Activated T-cell treated with anti-CD3 and anti-CD28 coated beads, Interleukin-2, amount 50 U/mL, for 1 hour (primary cell): ENCODE measurements around the gene CCDC66.
A peak's percentile ranks its signal among the peaks of the same experiment; 100 is the strongest.
"Not testable (repeated sequence)": the region's sequence is repeated elsewhere in the genome, so short reads cannot be mapped to it uniquely, and the experiment has no call there.

Experiments used
- DNase-seq: peaks from one replicate; pipeline ENCODE4 v3.0.0-alpha.2; 2020

CCDC66 gene

GRCh38 chr3:56556908-56557830 is at the start of gene CCDC66:
TSS of gene CCDC66 (plus strand) at chr3:56557175. CDS start at chr3:56557243, 68 bp downstream.
- DNase-seq: peak; percentile 92

DNA sequence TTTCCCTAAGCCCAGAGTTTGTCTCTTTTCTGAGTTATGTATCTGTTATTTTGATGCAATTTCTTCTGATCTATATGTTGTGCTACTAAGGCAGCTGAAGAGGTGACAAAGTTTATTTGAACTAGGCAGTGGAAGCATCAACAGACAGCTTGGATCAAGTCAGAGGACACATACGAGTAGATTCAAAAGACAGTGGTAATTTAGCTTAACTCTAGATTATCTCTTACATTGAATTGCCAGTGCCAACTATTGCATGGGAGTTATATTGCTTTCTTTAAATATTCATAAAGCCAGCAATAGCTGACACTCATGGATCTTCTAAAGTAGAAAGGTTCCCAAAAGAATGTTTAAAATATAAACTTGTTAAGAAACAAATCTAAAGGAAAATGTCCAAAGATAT is 37.3 kb upstream of the CCDC66 start:
- no peak for DNase-seq

DNA sequence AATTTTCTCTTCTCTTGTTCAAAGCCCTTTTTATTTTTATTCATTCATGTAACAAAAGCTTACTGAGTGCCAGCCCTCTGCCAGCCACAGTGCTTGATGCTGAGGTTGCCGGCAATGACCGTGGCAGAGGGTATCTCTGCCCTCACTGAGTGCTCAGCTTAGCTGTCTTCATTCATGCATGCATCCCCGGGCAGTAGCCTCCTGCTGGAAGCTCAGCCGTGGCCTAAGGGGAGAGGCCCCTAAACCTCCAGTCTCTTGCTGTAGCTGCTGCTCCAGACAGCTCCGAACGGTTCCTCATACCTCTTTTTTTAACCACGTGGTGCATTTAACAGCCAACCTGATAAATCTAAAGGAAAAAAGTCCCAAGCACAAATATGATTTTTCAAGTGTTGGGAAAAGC is 34.6 kb upstream of the CCDC66 start:
- DNase-seq: no peak

GRCh38 chr3:56525291-56525690 is 31.7 kb upstream of the CCDC66 start:
- DNase-seq: no peak

- DNase-seq: no peak
These were observed 20.2 kb upstream of the CCDC66 start for GRCh38 chr3:56536735-56537134.

GRCh38 chr3:56547486-56547885 is 9.5 kb upstream of the CCDC66 start:
- no peak for DNase-seq

- no peak for DNase-seq
These were observed 826 bp downstream of the CCDC66 start for GRCh38 chr3:56557831-56558170.

GRCh38 chr3:56573501-56573900 is 16.5 kb downstream of the CCDC66 start:
- DNase-seq: no peak

- not testable (repeated sequence) for DNase-seq
These were observed 25.0 kb downstream of the CCDC66 start for GRCh38 chr3:56581941-56582340.

DNA sequence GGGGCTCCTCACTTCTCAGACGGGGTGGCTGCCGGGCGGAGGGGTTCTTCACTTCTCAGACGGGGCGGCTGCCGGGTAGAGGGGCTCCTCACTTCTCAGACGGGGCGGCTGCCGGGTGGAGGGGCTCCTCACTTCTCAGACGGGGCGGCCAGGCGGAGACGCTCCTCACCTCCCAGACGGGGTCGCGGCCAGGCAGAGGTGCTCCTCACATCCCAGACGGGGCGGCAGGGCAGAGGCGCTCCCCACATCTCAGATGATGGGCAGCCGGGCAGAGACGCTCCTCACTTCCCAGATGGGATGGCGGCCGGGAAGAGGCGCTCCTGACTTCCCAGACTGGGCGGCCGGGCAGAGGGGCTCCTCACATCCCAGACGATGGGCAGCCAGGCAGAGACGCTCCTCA is 27.3 kb downstream of the CCDC66 start:
- not testable (repeated sequence) for DNase-seq

GRCh38 chr3:56590814-56591213 is 33.8 kb downstream of the CCDC66 start:
- DNase-seq: no peak

- DNase-seq: no peak
These were observed 34.3 kb downstream of the CCDC66 start for GRCh38 chr3:56591262-56591661.

GRCh38 chr3:56593455-56594158 is 36.6 kb downstream of the CCDC66 start:
- no peak for DNase-seq

DNA sequence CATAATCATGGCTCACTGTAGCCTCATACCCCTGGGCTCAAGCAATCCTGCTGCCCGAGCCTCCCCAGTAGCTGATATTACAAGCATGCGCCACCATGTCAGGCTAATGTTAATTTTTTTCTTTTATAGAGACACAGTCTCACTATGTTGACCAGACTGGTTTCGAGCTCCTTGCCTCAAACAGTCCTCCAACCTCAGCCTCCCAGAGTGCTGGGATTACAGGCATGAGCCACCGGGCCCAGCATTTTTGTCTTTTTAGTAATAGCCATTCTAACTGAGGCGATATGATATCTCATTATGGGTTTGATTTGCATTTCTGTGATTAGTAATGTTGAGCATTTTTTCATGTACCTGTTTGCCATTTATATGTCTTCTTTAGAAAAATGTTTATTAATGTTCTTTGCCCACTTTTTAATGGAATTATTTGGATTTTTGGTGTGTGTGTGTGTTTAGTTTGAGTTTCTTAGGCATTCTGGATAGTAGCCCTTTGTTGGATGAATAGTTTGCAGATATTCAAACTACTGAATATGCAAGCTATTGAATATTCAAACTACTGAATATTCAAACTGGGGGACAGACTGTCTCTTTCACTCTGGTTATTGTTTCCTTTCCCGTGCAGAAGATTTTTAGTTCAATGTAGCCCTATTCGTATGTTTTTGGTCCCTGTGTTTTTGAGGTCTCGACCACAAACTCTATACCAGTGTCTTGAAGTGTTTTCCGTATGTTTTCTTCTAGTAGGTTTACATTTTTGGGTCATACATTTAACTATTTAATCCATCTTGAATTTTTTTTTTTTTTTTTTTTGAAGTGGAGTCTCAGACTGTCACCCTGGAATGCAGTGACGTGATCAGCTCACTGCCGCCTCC is 39.2 kb downstream of the CCDC66 start:
- no peak for DNase-seq

GRCh38 chr3:56608479-56608878 is 51.5 kb downstream of the CCDC66 start:
- DNase-seq: not testable (repeated sequence)

DNA sequence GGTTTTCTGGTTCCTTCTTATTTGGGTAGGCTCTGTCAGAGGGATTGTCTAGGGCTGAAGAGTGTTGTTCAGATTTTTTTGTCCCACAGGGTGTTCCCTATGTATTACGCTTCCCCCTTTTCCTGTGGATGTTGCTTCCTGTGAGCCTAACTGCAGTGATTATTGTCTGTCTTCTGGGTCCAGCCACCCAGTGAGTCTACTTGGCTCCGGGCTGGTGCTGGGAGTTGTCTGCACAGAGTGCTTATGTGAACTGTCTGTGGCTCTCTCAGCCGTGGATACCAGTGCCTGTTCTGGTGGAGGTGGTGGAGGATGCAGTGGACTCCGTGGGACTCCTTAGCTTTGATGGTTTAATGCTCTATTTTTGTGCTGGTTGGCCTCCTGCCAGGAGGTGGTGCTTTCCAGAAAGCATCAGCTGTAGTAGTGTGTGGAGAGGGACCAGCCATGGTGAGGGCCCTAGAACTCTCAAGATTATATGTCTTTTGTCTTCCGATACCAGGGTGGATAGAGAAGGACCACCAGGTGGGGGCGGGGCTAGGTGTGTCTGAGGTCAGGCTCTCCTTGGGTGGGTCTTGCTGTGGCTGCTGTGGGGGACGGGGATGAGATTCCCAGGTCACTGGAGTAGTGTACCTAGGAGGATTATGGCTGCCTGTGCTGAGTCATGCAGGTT is 53.8 kb downstream of the CCDC66 start:
- DNase-seq: no peak

DNA sequence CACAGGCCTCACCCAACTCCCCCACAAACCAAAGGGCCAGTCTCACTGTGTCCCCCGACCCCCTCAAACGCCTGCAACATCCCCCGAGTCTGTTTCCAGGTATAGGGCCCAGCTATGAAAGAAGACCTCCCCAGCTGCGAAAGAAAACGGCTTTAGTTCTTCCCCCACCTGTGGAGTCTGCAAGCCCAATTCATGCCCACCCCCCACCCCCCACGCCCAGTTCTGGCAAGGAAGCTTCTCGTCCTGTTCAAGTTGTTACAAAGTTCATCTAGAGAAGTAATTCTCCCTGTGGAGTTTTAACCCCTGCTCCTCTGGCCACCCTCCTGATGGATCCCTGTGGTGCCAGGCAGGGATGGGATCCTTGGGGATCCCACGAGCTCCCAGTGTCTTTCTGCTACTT is 54.4 kb downstream of the CCDC66 start:
- DNase-seq: no peak

GRCh38 chr3:56612146-56612545 is 55.2 kb downstream of the CCDC66 start:
- no peak for DNase-seq

- DNase-seq: no peak
These were observed 56.0 kb downstream of the CCDC66 start for GRCh38 chr3:56613016-56613415.

DNA sequence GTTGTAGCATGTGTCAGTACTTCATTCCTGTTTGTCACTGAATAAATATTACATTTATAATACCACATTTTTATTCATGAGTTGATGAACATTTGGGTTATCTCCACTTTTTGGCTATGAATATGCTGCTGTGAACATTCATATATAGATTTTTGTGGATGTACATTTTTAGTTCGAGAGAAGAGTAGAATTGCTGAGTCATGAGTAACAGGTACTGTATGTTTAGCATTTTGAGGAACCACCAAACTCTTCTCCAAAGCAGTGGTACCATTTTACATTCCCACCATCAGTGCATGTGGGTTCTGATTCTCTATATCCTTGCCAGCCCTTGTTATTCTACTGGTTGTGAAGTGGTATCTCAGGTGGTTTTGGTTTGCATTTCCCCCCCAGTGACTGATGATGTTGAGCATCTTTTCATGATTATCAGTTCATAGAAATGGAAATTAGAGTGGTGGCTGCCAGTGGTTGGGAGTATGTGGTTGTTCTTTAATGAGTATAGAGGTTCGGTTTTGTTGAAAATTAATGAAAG is 59.6 kb downstream of the CCDC66 start:
- DNase-seq: no peak

GRCh38 chr3:56620371-56620770 is 63.4 kb downstream of the CCDC66 start:
- DNase-seq: no peak

DNA sequence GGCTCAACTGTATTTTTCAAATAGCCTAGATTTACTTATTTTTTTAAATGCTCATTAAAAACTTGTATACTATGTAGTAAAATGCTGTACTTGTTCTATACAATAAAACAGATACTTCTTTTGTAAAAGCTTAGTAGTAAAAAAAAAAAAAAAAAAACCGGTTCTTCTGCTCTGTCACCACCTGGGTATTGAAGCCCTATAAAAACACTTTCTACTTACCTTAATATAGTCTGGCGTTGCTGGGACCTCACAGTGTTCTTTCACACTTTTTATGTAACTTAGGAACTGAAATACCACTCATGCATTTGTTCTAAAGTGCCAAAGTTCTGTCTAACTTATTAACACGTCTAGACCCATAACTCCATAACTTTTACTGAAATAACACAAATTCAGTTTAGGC is 64.7 kb downstream of the CCDC66 start:
- DNase-seq: no peak
